HepG2 (cell line): ENCODE measurements around the gene C2. TPM values are rescaled to one million over a fixed set of nuclear protein-coding genes. Genes with fewer than 3 reads are reported as not detected.

Experiments
- ATAC-seq: fragments of 200-7000 bp; cut with Tn5 transposase; 3 replicates; pipeline ENCODE4 v1.9.1; 2020; ENCODE audit warnings: mild to moderate bottlenecking, moderate library complexity
- BruUV-seq: library from RNA; stranded (reverse); fragments of 400-500 nt; replicated peaks from 2 replicates; lab custom pipeline; 2021; lab: Mats Ljungman, UMichigan
- CTCF ChIA-PET: fragments of 300-600 bp; formaldehyde crosslinking; extraction: SDS; loops from one replicate; lab custom pipeline; 2021; ENCODE audit warnings: low total read pairs, inconsistent platforms, low intra/inter-chr PET ratio; lab: Yijun Ruan, JAX
- POLR2A ChIA-PET: fragments of 350-600 bp; sonication (Branson Sonifier 250); formaldehyde crosslinking; loops from one replicate; lab custom pipeline; 2020; ENCODE audit warnings: antibody characterized with exemption, inconsistent platforms; lab: Yijun Ruan, JAX
- DNase-seq: peaks from one replicate; pipeline ENCODE4 v3.0.0-alpha.2; 2015; ENCODE audit warnings: low spot score
- FAIRE-seq: peaks from 3 replicates; lab custom pipeline; 2011; peaks lifted over from hg19 to GRCh38; lab: Jason Lieb, UNC
- H2AFZ ChIP-seq: one replicate; pipeline ENCODE4 v1.6.1; 2011; ENCODE audit warnings: low read length, inconsistent platforms
- H3K27ac ChIP-seq: fragments of 300-600 bp; 3 replicates; pipeline ENCODE4 v1.8.0; 2011; ENCODE audit warnings: mixed run types, mild to moderate bottlenecking, mixed read lengths, low read length, inconsistent platforms; ENCODE audit not compliant: insufficient read depth; ENCODE audit errors: extremely low read length
- H3K27me3 ChIP-seq, 2 experiments: fragments of 200-600 bp in 1 of 2; 2 replicates in 1 of 2; 3 replicates in 1 of 2; pipeline versions ENCODE4 v1.6.0 to v1.8.0; 2011; ENCODE audit warnings: low read length in 2 of 2, mild to moderate bottlenecking in 2 of 2, moderate library complexity in 2 of 2, inconsistent platforms in 1 of 2; ENCODE audit not compliant: insufficient read depth in 2 of 2, control insufficient read depth in 1 of 2
- H3K36me3 ChIP-seq, 2 experiments: fragments of 200-600 bp in 1 of 2; replicated peaks in 1 of 2; 2 replicates in 1 of 2; 3 replicates in 1 of 2; pipeline versions ENCODE4 v1.5.1 to v1.8.0; 2011; ENCODE audit warnings: low read length in 2 of 2, inconsistent platforms in 1 of 2; ENCODE audit not compliant: insufficient read depth in 2 of 2, control insufficient read depth in 1 of 2
- H3K4me1 ChIP-seq: 2 replicates; pipeline ENCODE4 v1.5.1; 2012; ENCODE audit warnings: low read length, inconsistent platforms; ENCODE audit not compliant: insufficient read depth
- H3K4me2 ChIP-seq: 2 replicates; pipeline ENCODE4 v1.6.0; 2011; ENCODE audit warnings: low read depth, low read length, inconsistent platforms
- H3K4me3 ChIP-seq, 3 experiments: fragments of 200-600 bp in 1 of 3; sonication (generic), shearing (Covaris generic) in 1 of 3; replicated peaks in 1 of 3; 2 replicates each; pipeline ENCODE4 v1.5.1; 2011 to 2016; ENCODE audit warnings: low read length in 3 of 3, inconsistent platforms in 2 of 3, low read depth in 2 of 3, mild to moderate bottlenecking in 2 of 3, control low read depth in 1 of 3, mixed read lengths in 1 of 3; ENCODE audit not compliant: insufficient read depth in 1 of 3
- H3K79me2 ChIP-seq: one replicate; pipeline ENCODE4 v1.6.1; 2011; ENCODE audit warnings: low read length, inconsistent platforms; ENCODE audit not compliant: insufficient read depth
- H3K9ac ChIP-seq: 2 replicates; pipeline ENCODE4 v1.6.0; 2011; ENCODE audit warnings: mild to moderate bottlenecking, low read depth, low read length, inconsistent platforms; ENCODE audit not compliant: insufficient read depth
- H3K9me3 ChIP-seq: 2 replicates; pipeline ENCODE4 v1.5.1; 2012; ENCODE audit warnings: mild to moderate bottlenecking, low read length
- H4K20me1 ChIP-seq: 2 replicates; pipeline ENCODE4 v1.6.0; 2011; ENCODE audit warnings: inconsistent platforms, mild to moderate bottlenecking, low read length, moderate library complexity; ENCODE audit not compliant: insufficient read depth
- AGO2 ChIP-seq: fragments of 200-400 bp; formaldehyde crosslinking; optimal IDR thresholded peaks from 2 replicates; pipeline ENCODE3; 2017; ENCODE audit warnings: mild to moderate bottlenecking, low read depth, low read length, moderate library complexity
- AKAP8 ChIP-seq: sonication (generic); formaldehyde crosslinking; IDR thresholded peaks from 2 replicates; pipeline ENCODE4 v1.5.1; 2020; ENCODE audit warnings: mild to moderate bottlenecking, missing genetic modification reagents
- ELF4 ChIP-seq: sonication (generic); formaldehyde crosslinking; IDR thresholded peaks from 2 replicates; pipeline ENCODE4 v1.5.0; 2020; ENCODE audit warnings: missing genetic modification reagents, mild to moderate bottlenecking, moderate library complexity, borderline replicate concordance
- HDAC2 ChIP-seq: sonication (generic); formaldehyde crosslinking; IDR thresholded peaks from 2 replicates; pipeline ENCODE4 v1.4.0; 2020; ENCODE audit warnings: missing genetic modification reagents
- MIXL1 ChIP-seq: IDR thresholded peaks from 2 replicates; pipeline ENCODE4 v1.6.1; 2016
- POLR2A ChIP-seq, 2 experiments: IDR thresholded peaks; 2 replicates each; pipeline ENCODE4 v1.6.1; 2011; ENCODE audit warnings: low read depth in 2 of 2, low read length in 2 of 2, mild to moderate bottlenecking in 1 of 2, moderate library complexity in 1 of 2; ENCODE audit not compliant: insufficient read depth in 1 of 2
- PTBP1 ChIP-seq: fragments of 200-400 bp; formaldehyde crosslinking; IDR thresholded peaks from 2 replicates; pipeline ENCODE4 v1.6.1; 2018; ENCODE audit warnings: low read length, low read depth; ENCODE audit not compliant: poor library complexity, severe bottlenecking
- RARA ChIP-seq: IDR thresholded peaks from 2 replicates; pipeline ENCODE4 v1.6.1; 2016; ENCODE audit warnings: missing genetic modification reagents, missing compliant biosample characterization
- SATB2 ChIP-seq: sonication (generic); formaldehyde crosslinking; IDR thresholded peaks from 2 replicates; pipeline ENCODE4 v1.5.0; 2020; ENCODE audit warnings: missing genetic modification reagents
- ZBTB21 ChIP-seq: sonication (generic); formaldehyde crosslinking; IDR thresholded peaks from 2 replicates; pipeline ENCODE4 v1.4.0; 2020; ENCODE audit warnings: missing genetic modification reagents
- ZNF274 ChIP-seq: sonication (generic); formaldehyde crosslinking; IDR thresholded peaks from 2 replicates; pipeline ENCODE4 v1.5.1; 2020; ENCODE audit warnings: mild to moderate bottlenecking, missing genetic modification reagents
- ZNF543 ChIP-seq: sonication (generic); formaldehyde crosslinking; IDR thresholded peaks from 2 replicates; pipeline ENCODE4 v1.4.0; 2020; ENCODE audit warnings: mild to moderate bottlenecking, missing genetic modification reagents
- ZNF549 ChIP-seq: sonication (generic); formaldehyde crosslinking; IDR thresholded peaks from 2 replicates; pipeline ENCODE4 v1.5.0; 2020; ENCODE audit warnings: missing genetic modification reagents
- WGBS: methylation state at CpG from one replicate; pipeline ENCODE4 v1.1.6; 2017; ENCODE audit warnings: low lambda C conversion rate; 5-methylcytosine and 5-hydroxymethylcytosine counted together
- in situ Hi-C: cut with HindIII; loops from 2 replicates; pipeline ENCODE4 v1.10.0; 2017; ENCODE audit warnings: low pct_unique_long_range_greater_than_20kb; ENCODE audit not compliant: extremely low pct_ligation_motif_present
- intact Hi-C: fragments of 100-400 bp; cut with micrococcal nuclease; formaldehyde crosslinking; loops from one replicate; pipeline ENCODE4 v1.10.0; 2022; ENCODE audit not compliant: unreplicated experiment
- polyA plus RNA-seq, 8 experiments: library from polyadenylated mRNA; depleted of rRNA in 3 of 8; stranded (reverse) in 7 of 8; unstranded in 1 of 8; fragments of >200 nt; fragmentation: Illumina TruSeq in 4 of 8; extraction: Trizol in 4 of 8; gene quantifications; 2 replicates each; pipeline versions ENCODE4 v1.2.1 to v1.2.3, GENCODE V29; 2011 to 2016; ENCODE audit warnings: low read depth in 4 of 8, missing spikeins in 1 of 8, mixed read lengths in 1 of 8; ENCODE audit not compliant: insufficient read depth in 1 of 8
- total RNA-seq, 5 experiments: library from RNA; depleted of rRNA; stranded (reverse); fragments of >200 nt; fragmentation: Illumina TruSeq; extraction: Trizol; gene quantifications; 2 replicates each; pipeline ENCODE4 v1.2.3, GENCODE V29; 2016; ENCODE audit warnings: low read depth in 1 of 5
- TF ChIP-seq, protein P1 (sequence below): sonication (generic); formaldehyde crosslinking; IDR thresholded peaks from 2 replicates; pipeline ENCODE4 v1.4.0; 2020; ENCODE audit warnings: missing genetic modification reagents, mild to moderate bottlenecking, borderline replicate concordance
- TF ChIP-seq, protein P2 (sequence below): sonication (generic); formaldehyde crosslinking; IDR thresholded peaks from 2 replicates; pipeline ENCODE4 v1.8.0; 2022; ENCODE audit warnings: missing genetic modification reagents, mild to moderate bottlenecking, inconsistent platforms, borderline replicate concordance
- TF ChIP-seq, protein P3 (sequence below): sonication (generic); formaldehyde crosslinking; IDR thresholded peaks from 2 replicates; pipeline ENCODE4 v1.4.0; 2020; ENCODE audit warnings: mild to moderate bottlenecking, low read depth, missing genetic modification reagents

The C2 gene
- total and polyA plus RNA-seq, 2 of the 13 experiments (the other 11 are each of a cell fraction or from before 2014, with no cell fraction given): 165 to 307 TPM

DNA sequence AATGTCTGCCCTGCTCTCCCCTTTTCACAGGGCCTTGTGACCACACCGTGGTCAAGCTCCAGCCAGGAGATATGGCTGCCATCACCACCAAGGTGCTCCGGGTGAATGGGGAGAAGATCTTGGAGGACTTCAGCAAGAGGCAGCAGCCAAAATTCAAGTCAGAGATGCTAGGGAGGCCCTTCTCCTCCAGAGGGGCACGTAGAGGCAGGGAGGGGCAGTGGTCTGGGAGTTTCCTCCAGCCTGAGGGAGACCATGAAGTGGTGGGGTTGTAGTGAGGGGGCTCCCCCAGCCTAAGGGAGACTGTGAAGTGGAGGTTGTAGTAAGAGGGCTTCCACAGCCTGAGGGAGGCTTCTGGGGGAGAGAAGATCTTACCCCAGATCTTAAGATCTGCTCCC lies 40.4 kb downstream of the C2 start:
- WGBS: 95% methylated on average over 3 of the region's 3 CpGs
- H3K4me2 ChIP-seq: no peak overlapping the region
- no TSS peak for BruUV-seq
- no peaks in the 10 kb centered on the region; a peak in 1 of 5 replicates for H3K27me3 ChIP-seq
- ChIA-PET CTCF (no interaction called here), POLR2A (interaction anchor here (0.5 to 6.1 kb wide), 3 partner anchors 8 to 329 kb away, joined by 3 to 142 read pairs (median 3); partner anchors contain the start of genes NELFE and SKIC2)
- H3K4me1 ChIP-seq: peaks cover 20% of the 10 kb centered on the region
- no peak overlapping the region for H3K4me3 ChIP-seq
- ATAC-seq: no peak
- in situ Hi-C loops: no loop called here
- H3K9ac ChIP-seq: no peak overlapping the region
- H4K20me1 ChIP-seq: no peaks in the 10 kb centered on the region
- DNase-seq: no peak
- no peak overlapping the region for H3K27ac ChIP-seq
- H3K36me3 ChIP-seq: peaks cover 46 to 70% of the 10 kb centered on the region in 2 experiments
- no peak overlapping the region for H2AFZ ChIP-seq
- H3K9me3 ChIP-seq: no peaks in the 10 kb centered on the region
- no peak for TF ChIP-seq AKAP8 (CRISPR knock-in tag)
- TF ChIP-seq, protein P1, sequence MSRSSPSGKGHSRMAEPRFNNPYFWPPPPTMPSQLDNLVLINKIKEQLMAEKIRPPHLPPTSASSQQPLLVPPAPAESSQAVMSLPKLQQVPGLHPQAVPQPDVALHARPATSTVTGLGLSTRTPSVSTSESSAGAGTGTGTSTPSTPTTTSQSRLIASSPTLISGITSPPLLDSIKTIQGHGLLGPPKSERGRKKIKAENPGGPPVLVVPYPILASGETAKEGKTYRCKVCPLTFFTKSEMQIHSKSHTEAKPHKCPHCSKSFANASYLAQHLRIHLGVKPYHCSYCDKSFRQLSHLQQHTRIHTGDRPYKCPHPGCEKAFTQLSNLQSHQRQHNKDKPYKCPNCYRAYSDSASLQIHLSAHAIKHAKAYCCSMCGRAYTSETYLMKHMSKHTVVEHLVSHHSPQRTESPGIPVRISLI: no peak
- TF ChIP-seq ELF4: no peak
- TF ChIP-seq ZNF543 (CRISPR knock-in tag): no peak
- no peak for TF ChIP-seq HDAC2 (CRISPR knock-in tag)
- intact Hi-C loops: no loop called here
- no peak for FAIRE-seq
- H3K79me2 ChIP-seq: peaks cover 11% of the 10 kb centered on the region

DNA sequence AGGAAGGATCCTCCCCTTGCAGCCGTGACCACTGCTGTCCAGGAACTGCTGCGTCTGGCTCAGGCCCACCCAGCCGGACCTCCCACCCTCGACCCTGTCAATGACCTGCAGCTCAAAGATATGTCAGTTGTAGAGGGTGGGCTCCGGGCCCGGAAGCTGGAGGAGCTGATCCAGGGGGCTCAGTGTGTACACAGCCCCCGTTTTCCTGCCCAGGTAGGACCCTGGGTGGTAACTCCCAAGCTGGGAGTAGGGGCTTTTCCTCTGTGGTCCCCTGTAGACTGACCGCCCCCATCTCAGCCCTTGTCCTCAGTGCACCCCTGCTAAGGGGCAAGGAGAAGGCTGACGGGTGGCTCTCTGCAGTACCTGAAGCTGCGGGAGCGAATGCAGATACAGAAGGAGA lies 40.8 kb downstream of the C2 start:
- in situ Hi-C loops: no loop called here
- intact Hi-C loops: no loop called here
- FAIRE-seq (no peak), DNase-seq (no peak), ATAC-seq (no peak)
- WGBS: 96% methylated on average over 8 of the region's 11 CpGs
- Histone ChIP-seq H3K79me2 (peaks cover 15% of the 10 kb centered on the region), H3K9me3 (no peaks in the 10 kb centered on the region), H3K4me3 (no peak overlapping the region), H4K20me1 (no peaks in the 10 kb centered on the region), H2AFZ (no peak overlapping the region), H3K27me3 (no peaks in the 10 kb centered on the region; a peak in 1 of 5 replicates), H3K9ac (no peak overlapping the region), H3K4me1 (peaks cover 24% of the 10 kb centered on the region), H3K4me2 (no peak overlapping the region), H3K27ac (no peak overlapping the region), H3K36me3 (peaks cover 44 to 66% of the 10 kb centered on the region in 2 experiments)
- CTCF ChIA-PET: no interaction called here
- no TSS peak for BruUV-seq
- POLR2A ChIA-PET: interaction anchor here (0.5 to 6.1 kb wide), 4 partner anchors 8 to 329 kb away, joined by 3 to 142 read pairs (median 3); partner anchors contain the start of genes CFB, NELFE and SKIC2
- TF ChIP-seq SATB2 (CRISPR knock-in tag) (no peak), MIXL1 (CRISPR knock-in tag) (no peak), PTBP1 (no peak), RARA (no peak), ZBTB21 (CRISPR knock-in tag) (no peak), ZNF549 (CRISPR knock-in tag) (no peak), ZNF543 (CRISPR knock-in tag) (no peak), ZNF274 (no peak), AGO2 (peak; percentile 16), POLR2A (IDR thresholded peaks at IDR 0.05; ENCODE audit: insufficient read depth in 1 of 2, low read depth in 2 of 2, low read length in 2 of 2) (peak in 1 of 2 experiments; percentile 30; a peak in 1 of 4 replicates)
- TF ChIP-seq, protein P2, sequence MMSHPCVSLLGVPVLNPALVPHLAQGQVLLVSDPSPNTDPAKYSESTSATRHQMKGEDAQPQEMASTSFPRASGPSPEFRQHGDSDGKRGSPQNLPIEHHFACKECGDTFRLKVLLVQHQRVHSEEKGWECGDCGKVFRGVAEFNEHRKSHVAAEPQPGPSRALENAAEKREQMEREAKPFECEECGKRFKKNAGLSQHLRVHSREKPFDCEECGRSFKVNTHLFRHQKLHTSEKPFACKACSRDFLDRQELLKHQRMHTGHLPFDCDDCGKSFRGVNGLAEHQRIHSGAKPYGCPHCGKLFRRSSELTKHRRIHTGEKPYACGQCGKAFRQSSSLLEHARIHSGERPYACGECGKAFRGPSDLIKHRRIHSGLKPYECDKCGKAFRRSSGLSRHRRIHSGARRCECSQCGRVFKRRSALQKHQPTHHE (CRISPR knock-in tag): no peak
- TF ChIP-seq, protein P3, sequence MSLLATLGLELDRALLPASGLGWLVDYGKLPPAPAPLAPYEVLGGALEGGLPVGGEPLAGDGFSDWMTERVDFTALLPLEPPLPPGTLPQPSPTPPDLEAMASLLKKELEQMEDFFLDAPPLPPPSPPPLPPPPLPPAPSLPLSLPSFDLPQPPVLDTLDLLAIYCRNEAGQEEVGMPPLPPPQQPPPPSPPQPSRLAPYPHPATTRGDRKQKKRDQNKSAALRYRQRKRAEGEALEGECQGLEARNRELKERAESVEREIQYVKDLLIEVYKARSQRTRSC (CRISPR knock-in tag): no peak
